ENCODE results near the gene MTURN. TPM values are rescaled to one million over a fixed set of nuclear protein-coding genes. Genes with fewer than 3 reads are reported as not detected.

The MTURN gene
- polyA plus RNA-seq, 1 donor from 2014 or later: 75.5 TPM

- no peak overlapping the region for H3K4me3 ChIP-seq (ENCODE audit: low read length)
- no peaks in the 10 kb centered on the region for H3K36me3 ChIP-seq (ENCODE audit: insufficient read depth, low read length)
- H2AFZ ChIP-seq (ENCODE audit: low read depth, low read length): no peak overlapping the region
- no peaks in the 10 kb centered on the region for H3K9me2 ChIP-seq (ENCODE audit: insufficient read depth, low read length)
- no peaks in the 10 kb centered on the region for H3K9me3 ChIP-seq (ENCODE audit: low read length)
- H3K4me2 ChIP-seq (ENCODE audit: low read length): no peak overlapping the region
- H3K9ac ChIP-seq (ENCODE audit: low read length): no peak overlapping the region
- no peaks in the 10 kb centered on the region for H4K20me1 ChIP-seq (ENCODE audit: insufficient read depth)
- no peaks in the 10 kb centered on the region for H3K27me3 ChIP-seq (ENCODE audit: insufficient read depth, low read depth, low read length)
- H3F3A ChIP-seq (ENCODE audit: insufficient read depth, low read length, poor library complexity, severe bottlenecking): no peaks in the 10 kb centered on the region
- H3K79me2 ChIP-seq (replicated peaks; ENCODE audit: insufficient read depth, low read length): no peaks in the 10 kb centered on the region
- no peak overlapping the region for H3K27ac ChIP-seq (ENCODE audit: low read length)
- TF ChIP-seq SMC3 (conservative IDR thresholded peaks at IDR 0.05; ENCODE audit: poor library complexity) (no peak), EZH2 (IDR thresholded peaks at IDR 0.05; ENCODE audit: borderline replicate concordance, insufficient read depth, low read length, poor library complexity, severe bottlenecking) (no peak), POLR2AphosphoS5 (IDR thresholded peaks at IDR 0.05) (no peak), MXI1 (conservative IDR thresholded peaks at IDR 0.05; ENCODE audit: poor library complexity, severe bottlenecking) (no peak), RAD21 (conservative IDR thresholded peaks at IDR 0.05) (no peak)
- TF ChIP-seq, protein P1, sequence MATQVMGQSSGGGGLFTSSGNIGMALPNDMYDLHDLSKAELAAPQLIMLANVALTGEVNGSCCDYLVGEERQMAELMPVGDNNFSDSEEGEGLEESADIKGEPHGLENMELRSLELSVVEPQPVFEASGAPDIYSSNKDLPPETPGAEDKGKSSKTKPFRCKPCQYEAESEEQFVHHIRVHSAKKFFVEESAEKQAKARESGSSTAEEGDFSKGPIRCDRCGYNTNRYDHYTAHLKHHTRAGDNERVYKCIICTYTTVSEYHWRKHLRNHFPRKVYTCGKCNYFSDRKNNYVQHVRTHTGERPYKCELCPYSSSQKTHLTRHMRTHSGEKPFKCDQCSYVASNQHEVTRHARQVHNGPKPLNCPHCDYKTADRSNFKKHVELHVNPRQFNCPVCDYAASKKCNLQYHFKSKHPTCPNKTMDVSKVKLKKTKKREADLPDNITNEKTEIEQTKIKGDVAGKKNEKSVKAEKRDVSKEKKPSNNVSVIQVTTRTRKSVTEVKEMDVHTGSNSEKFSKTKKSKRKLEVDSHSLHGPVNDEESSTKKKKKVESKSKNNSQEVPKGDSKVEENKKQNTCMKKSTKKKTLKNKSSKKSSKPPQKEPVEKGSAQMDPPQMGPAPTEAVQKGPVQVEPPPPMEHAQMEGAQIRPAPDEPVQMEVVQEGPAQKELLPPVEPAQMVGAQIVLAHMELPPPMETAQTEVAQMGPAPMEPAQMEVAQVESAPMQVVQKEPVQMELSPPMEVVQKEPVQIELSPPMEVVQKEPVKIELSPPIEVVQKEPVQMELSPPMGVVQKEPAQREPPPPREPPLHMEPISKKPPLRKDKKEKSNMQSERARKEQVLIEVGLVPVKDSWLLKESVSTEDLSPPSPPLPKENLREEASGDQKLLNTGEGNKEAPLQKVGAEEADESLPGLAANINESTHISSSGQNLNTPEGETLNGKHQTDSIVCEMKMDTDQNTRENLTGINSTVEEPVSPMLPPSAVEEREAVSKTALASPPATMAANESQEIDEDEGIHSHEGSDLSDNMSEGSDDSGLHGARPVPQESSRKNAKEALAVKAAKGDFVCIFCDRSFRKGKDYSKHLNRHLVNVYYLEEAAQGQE (IDR thresholded peaks at IDR 0.05; ENCODE audit: borderline replicate concordance): no peak
Observed at GRCh38 chr7:30157204-30157603, 22.4 kb downstream of the MTURN start.

GRCh38 chr7:30159163-30159562 is 24.4 kb downstream of the MTURN start:
- H3F3A ChIP-seq (ENCODE audit: insufficient read depth, low read length, poor library complexity, severe bottlenecking): no peaks in the 10 kb centered on the region
- H3K9ac ChIP-seq (ENCODE audit: low read length): no peak overlapping the region
- no peaks in the 10 kb centered on the region for H3K9me3 ChIP-seq (ENCODE audit: low read length)
- no peaks in the 10 kb centered on the region for H3K79me2 ChIP-seq (replicated peaks; ENCODE audit: insufficient read depth, low read length)
- TF ChIP-seq, protein P2, sequence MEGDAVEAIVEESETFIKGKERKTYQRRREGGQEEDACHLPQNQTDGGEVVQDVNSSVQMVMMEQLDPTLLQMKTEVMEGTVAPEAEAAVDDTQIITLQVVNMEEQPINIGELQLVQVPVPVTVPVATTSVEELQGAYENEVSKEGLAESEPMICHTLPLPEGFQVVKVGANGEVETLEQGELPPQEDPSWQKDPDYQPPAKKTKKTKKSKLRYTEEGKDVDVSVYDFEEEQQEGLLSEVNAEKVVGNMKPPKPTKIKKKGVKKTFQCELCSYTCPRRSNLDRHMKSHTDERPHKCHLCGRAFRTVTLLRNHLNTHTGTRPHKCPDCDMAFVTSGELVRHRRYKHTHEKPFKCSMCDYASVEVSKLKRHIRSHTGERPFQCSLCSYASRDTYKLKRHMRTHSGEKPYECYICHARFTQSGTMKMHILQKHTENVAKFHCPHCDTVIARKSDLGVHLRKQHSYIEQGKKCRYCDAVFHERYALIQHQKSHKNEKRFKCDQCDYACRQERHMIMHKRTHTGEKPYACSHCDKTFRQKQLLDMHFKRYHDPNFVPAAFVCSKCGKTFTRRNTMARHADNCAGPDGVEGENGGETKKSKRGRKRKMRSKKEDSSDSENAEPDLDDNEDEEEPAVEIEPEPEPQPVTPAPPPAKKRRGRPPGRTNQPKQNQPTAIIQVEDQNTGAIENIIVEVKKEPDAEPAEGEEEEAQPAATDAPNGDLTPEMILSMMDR (IDR thresholded peaks at IDR 0.05; ENCODE audit: poor library complexity, severe bottlenecking): no peak
- no peak for TF ChIP-seq RAD21 (conservative IDR thresholded peaks at IDR 0.05)
- TF ChIP-seq EZH2 (IDR thresholded peaks at IDR 0.05; ENCODE audit: borderline replicate concordance, insufficient read depth, low read length, poor library complexity, severe bottlenecking): no peak
- TF ChIP-seq MXI1 (conservative IDR thresholded peaks at IDR 0.05; ENCODE audit: poor library complexity, severe bottlenecking): no peak
- H3K27ac ChIP-seq (ENCODE audit: low read length): no peak overlapping the region
- H3K4me3 ChIP-seq (ENCODE audit: low read length): no peak overlapping the region
- no peaks in the 10 kb centered on the region for H3K36me3 ChIP-seq (ENCODE audit: insufficient read depth, low read length)
- no peak overlapping the region for H3K4me2 ChIP-seq (ENCODE audit: low read length)
- no peaks in the 10 kb centered on the region for H3K27me3 ChIP-seq (ENCODE audit: insufficient read depth, low read depth, low read length)
- H4K20me1 ChIP-seq (ENCODE audit: insufficient read depth): no peaks in the 10 kb centered on the region
- H3K9me2 ChIP-seq (ENCODE audit: insufficient read depth, low read length): no peaks in the 10 kb centered on the region
- H2AFZ ChIP-seq (ENCODE audit: low read depth, low read length): no peak overlapping the region

- no peaks in the 10 kb centered on the region for H4K20me1 ChIP-seq (ENCODE audit: insufficient read depth)
- H3K27me3 ChIP-seq (ENCODE audit: insufficient read depth, low read depth, low read length): no peaks in the 10 kb centered on the region
- TF ChIP-seq RAD21 (conservative IDR thresholded peaks at IDR 0.05) (peak; percentile 12), MXI1 (conservative IDR thresholded peaks at IDR 0.05; ENCODE audit: poor library complexity, severe bottlenecking) (no peak), EP300 (conservative IDR thresholded peaks at IDR 0.05; ENCODE audit: poor library complexity, severe bottlenecking) (no peak), POLR2AphosphoS5 (IDR thresholded peaks at IDR 0.05) (no peak), EZH2 (IDR thresholded peaks at IDR 0.05; ENCODE audit: borderline replicate concordance, insufficient read depth, low read length, poor library complexity, severe bottlenecking) (no peak), TAF1 (IDR thresholded peaks at IDR 0.05; ENCODE audit: low read depth) (no peak), SMC3 (conservative IDR thresholded peaks at IDR 0.05; ENCODE audit: poor library complexity) (no peak)
- TF ChIP-seq, protein P1 (IDR thresholded peaks at IDR 0.05; ENCODE audit: borderline replicate concordance): no peak
- TF ChIP-seq, protein P2 (IDR thresholded peaks at IDR 0.05; ENCODE audit: poor library complexity, severe bottlenecking): peak; percentile 16
- H3F3A ChIP-seq (ENCODE audit: insufficient read depth, low read length, poor library complexity, severe bottlenecking): no peaks in the 10 kb centered on the region
- H3K36me3 ChIP-seq (ENCODE audit: insufficient read depth, low read length): no peaks in the 10 kb centered on the region
- no peak overlapping the region for H3K27ac ChIP-seq (ENCODE audit: low read length)
- no peak overlapping the region for H2AFZ ChIP-seq (ENCODE audit: low read depth, low read length)
- no peaks in the 10 kb centered on the region for H3K9me3 ChIP-seq (ENCODE audit: low read length)
- no peaks in the 10 kb centered on the region for H3K9me2 ChIP-seq (ENCODE audit: insufficient read depth, low read length)
- H3K9ac ChIP-seq (ENCODE audit: low read length): no peak overlapping the region
- H3K4me3 ChIP-seq (ENCODE audit: low read length): no peak overlapping the region
- no peak overlapping the region for H3K4me2 ChIP-seq (ENCODE audit: low read length)
- H3K79me2 ChIP-seq (replicated peaks; ENCODE audit: insufficient read depth, low read length): no peaks in the 10 kb centered on the region
Observed at GRCh38 chr7:30159698-30160143, 24.9 kb downstream of the MTURN start.
